IPS DF 19.7 (cell line): ENCODE results near the gene PRAMEF13.
"Not testable (repeated sequence)": the region's sequence is repeated elsewhere in the genome, so short reads cannot be mapped to it uniquely, and the experiment has no call there.

Experiments used
- DNase-seq: peaks from one replicate; pipeline ENCODE4 v3.0.0-alpha.2; 2013; ENCODE audit warnings: low read depth, low spot score

PRAMEF13 gene

GRCh38 chr1:13201309-13201708 is at the start of gene PRAMEF13:
PRAMEF13 (minus strand) TSS chr1:13201409; CDS start chr1:13199589, 1,820 bp downstream.
- DNase-seq = not testable (repeated sequence)

GRCh38 chr1:13247122-13247521 is 45.9 kb upstream of the PRAMEF13 start:
- not testable (repeated sequence) for DNase-seq

- not testable (repeated sequence) for DNase-seq
Measured at GRCh38 chr1:13246554-13246871, 45.3 kb upstream of the PRAMEF13 start.

- not testable (repeated sequence) for DNase-seq
Measured at GRCh38 chr1:13245841-13246553, 44.8 kb upstream of the PRAMEF13 start.

- not testable (repeated sequence) for DNase-seq
Measured at GRCh38 chr1:13243536-13244263, 42.5 kb upstream of the PRAMEF13 start.

GRCh38 chr1:13239633-13240032 is 38.4 kb upstream of the PRAMEF13 start:
- DNase-seq = not testable (repeated sequence)

GRCh38 chr1:13237572-13237971 is 36.4 kb upstream of the PRAMEF13 start:
- DNase-seq = not testable (repeated sequence)

- not testable (repeated sequence) for DNase-seq
Measured at GRCh38 chr1:13234057-13234456, 32.8 kb upstream of the PRAMEF13 start.

- not testable (repeated sequence) for DNase-seq
Measured at GRCh38 chr1:13232056-13232455, 30.8 kb upstream of the PRAMEF13 start.

- not testable (repeated sequence) for DNase-seq
Measured at GRCh38 chr1:13231061-13231750, 30.0 kb upstream of the PRAMEF13 start.

- DNase-seq = not testable (repeated sequence)
Measured at GRCh38 chr1:13230601-13231000, 29.4 kb upstream of the PRAMEF13 start.

- not testable (repeated sequence) for DNase-seq
Measured at GRCh38 chr1:13230096-13230495, 28.9 kb upstream of the PRAMEF13 start.

- no peak for DNase-seq
Measured at GRCh38 chr1:13228343-13228781, 27.2 kb upstream of the PRAMEF13 start.

- not testable (repeated sequence) for DNase-seq
Measured at GRCh38 chr1:13227271-13228055, 26.3 kb upstream of the PRAMEF13 start.

GRCh38 chr1:13225675-13226204 is 24.5 kb upstream of the PRAMEF13 start, which contains the start of gene PRAMEF18:
PRAMEF18 (minus strand) TSS chr1:13226154; CDS start chr1:13226106, 48 bp downstream.
- DNase-seq = not testable (repeated sequence)

- no peak for DNase-seq
Measured at GRCh38 chr1:13224480-13225060, 23.4 kb upstream of the PRAMEF13 start.

GRCh38 chr1:13222788-13223187 is 21.6 kb upstream of the PRAMEF13 start:
- DNase-seq = not testable (repeated sequence)

- not testable (repeated sequence) for DNase-seq
Measured at GRCh38 chr1:13219203-13219602, 18.0 kb upstream of the PRAMEF13 start.

GRCh38 chr1:13216619-13217018 is 15.4 kb upstream of the PRAMEF13 start:
- not testable (repeated sequence) for DNase-seq

- not testable (repeated sequence) for DNase-seq
Measured at GRCh38 chr1:13208712-13209111, 7.5 kb upstream of the PRAMEF13 start.

GRCh38 chr1:13171548-13171947 is 29.7 kb downstream of the PRAMEF13 start, which contains the start of gene PRAMEF9:
PRAMEF9 (plus strand) TSS chr1:13171848; CDS start chr1:13175281, 3,433 bp downstream.
- DNase-seq = not testable (repeated sequence)
